Stimulated activated CD8-positive, alpha-beta memory T cell treated with anti-CD3 and anti-CD28 coated beads, Interleukin-7, amount 100 ng/mL, for 48 hours (primary cell): ENCODE measurements around the gene IGFBP6.

Experiments used
- DNase-seq, 2 donors: peaks; one replicate each; pipeline ENCODE4 v3.0.0-alpha.2; 2020; ENCODE audit warnings: low read depth in 1 of 2; ENCODE audit errors: extremely low read depth in 1 of 2

The IGFBP6 gene, protein sequence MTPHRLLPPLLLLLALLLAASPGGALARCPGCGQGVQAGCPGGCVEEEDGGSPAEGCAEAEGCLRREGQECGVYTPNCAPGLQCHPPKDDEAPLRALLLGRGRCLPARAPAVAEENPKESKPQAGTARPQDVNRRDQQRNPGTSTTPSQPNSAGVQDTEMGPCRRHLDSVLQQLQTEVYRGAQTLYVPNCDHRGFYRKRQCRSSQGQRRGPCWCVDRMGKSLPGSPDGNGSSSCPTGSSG

DNA sequence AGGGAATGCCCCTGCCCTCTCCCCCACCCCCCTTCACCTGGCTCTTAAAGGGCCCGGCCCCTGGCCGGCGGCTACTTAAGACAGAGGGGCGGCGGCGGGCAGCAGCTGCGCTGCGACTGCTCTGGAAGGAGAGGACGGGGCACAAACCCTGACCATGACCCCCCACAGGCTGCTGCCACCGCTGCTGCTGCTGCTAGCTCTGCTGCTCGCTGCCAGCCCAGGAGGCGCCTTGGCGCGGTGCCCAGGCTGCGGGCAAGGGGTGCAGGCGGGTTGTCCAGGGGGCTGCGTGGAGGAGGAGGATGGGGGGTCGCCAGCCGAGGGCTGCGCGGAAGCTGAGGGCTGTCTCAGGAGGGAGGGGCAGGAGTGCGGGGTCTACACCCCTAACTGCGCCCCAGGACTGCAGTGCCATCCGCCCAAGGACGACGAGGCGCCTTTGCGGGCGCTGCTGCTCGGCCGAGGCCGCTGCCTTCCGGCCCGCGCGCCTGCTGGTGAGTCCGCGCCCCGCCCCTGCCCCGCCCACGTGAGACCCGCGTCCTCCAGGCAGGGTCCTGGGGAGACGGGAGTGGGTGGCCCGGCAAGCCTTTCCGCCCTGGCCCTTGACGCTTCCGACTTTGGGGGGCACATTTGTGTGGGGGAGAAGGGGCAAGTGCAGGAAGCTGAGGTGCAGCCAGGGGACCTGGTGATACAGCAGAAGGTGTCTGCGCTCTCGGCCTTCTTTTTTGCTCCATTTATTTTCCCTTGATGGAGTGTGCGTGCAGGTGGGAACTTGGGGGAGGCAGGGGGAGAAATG is at the start of gene IGFBP6:
Gene IGFBP6 (plus strand): TSS at position 104 of the 790 bp plus-strand sequence. CDS start 51 bp downstream, at position 155.
- DNase-seq, result peak; percentile 39 to 46

DNA sequence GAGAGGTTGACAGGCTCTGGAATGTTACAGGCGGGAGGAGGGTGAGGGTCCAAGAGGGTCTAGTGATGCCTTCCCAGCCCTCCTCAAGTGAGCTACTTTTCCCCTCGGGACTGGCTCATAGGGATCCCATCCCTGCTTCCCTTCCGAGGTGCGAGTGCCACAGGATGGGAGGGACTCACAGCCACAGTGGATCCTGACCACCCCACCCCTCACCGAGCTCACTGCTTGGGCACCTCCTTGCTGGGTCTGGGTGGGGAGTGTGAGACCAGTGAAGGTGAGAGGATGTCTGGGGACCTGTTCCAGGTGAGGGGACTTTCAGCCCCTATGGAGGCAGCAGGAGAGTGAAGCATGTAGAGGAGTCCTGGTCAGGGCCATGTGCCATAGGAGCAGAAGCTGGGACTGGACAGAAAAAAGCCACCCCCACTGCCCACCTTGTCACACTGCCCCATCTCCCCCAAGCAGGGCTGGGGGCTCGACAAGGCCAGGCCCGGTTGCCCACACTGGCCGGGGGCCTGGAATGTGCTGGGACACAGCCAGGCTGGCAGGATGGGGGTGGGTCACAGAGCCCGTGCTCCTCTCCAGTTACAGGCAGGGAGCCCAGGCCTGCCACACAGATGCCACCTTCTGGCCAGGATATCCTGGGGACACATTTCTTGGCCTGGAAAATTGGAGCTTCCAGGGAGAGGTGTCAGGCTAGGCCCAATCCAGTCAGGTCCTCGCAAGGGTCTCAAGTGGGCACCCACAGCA is 49.3 kb upstream of the IGFBP6 start:
- DNase-seq, result no peak

DNA sequence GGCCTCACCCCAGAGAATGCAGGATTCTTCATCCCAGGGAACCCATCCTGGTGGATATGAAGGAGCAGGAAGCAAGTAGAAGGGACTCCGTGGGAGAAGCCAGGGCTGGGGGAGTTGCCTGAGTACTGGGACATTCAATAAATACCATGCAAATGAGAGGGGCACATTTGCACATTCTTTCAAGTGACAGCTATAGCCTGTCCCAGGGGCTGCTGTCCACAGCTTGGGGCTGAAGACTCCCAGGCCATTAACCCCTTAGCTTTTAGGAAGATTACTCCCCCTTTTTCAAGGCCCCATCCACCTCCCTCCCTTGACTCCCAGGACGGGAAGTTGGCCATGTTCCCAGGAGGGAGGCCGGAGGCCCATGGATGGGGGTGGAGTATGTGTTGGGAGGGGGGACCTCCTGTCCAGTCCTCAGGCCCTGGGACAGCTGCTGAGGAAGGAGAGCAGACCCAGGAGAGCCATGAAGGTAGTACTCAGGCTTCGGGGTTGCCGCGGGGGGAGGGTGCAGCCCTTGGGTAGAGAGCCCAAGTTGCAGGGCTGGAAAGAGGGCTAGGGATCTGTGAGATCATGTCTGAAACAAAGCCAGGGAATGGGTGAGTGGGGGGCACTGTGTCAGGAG is 48.6 kb upstream of the IGFBP6 start:
- DNase-seq, result no peak

DNA sequence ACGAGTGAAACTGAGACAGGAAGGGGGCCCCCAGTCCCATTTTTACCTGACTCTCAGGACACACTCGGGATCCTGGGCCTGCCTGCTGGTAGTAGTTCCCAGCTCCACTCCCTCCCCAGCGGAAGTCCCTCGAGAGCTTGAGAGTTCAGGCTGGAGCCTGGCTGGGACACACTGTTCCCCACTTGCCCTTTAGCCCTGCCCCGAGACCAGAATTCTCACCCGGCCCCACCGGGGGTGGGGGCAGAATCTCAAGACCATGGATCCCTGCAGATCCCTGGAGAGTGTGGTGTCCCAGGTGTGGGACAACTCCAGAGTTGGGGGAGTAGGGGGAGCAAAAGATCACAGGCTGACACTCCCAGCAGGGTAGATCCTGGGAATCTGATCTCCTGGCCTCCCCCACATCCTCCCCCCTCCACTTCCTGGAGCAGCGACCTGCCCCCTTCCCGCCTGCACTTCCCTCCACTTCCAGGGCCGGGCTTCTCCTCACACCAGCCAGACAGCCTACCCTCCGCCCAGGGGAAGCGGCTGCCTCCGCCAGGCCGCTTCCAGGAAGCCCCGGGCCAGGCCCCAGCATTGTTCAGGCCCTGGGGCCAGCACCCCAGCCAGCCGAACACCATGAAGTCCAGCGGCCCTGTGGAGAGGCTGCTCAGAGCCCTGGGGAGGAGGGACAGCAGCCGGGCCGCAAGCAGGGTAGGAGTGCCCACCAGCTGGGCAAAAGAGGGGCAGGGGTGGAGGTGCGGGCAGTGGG is 47.7 kb upstream of the IGFBP6 start, which contains the start of gene TNS2:
Gene TNS2 (plus strand): TSS at position 495 of the 748 bp plus-strand sequence. CDS start 121 bp downstream, at position 616.
- no peak for DNase-seq

DNA sequence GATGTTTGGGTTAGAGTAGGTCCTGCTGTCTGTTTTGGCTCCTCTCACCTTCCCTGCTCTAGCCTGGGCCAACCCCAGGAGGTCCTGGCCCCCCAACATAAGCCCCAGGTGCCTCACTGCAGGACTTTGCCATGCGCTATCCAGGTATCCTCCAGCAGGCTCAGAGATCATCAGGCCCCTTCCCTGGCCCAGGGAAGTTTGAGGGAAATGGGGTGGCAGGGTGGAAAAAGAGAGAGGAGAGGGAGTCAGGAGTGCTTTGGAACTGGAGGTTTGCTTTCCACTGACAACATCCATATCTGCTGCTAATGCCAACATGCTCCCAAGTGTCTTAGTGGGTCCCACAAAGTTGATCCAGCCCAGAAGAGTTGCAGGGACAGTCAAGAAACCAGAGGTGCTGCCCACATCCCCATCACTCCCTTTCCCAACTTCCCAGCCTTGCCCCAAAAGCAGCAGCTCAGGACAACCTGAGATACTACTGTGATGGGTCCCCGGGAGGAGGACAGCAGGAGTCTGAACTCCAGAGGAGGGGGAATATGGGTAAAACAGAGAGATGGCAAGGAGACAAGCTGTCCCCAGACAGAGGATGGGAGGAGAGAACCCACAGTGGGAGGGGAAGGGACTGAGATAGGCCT is 46.9 kb upstream of the IGFBP6 start:
- no peak for DNase-seq

DNA sequence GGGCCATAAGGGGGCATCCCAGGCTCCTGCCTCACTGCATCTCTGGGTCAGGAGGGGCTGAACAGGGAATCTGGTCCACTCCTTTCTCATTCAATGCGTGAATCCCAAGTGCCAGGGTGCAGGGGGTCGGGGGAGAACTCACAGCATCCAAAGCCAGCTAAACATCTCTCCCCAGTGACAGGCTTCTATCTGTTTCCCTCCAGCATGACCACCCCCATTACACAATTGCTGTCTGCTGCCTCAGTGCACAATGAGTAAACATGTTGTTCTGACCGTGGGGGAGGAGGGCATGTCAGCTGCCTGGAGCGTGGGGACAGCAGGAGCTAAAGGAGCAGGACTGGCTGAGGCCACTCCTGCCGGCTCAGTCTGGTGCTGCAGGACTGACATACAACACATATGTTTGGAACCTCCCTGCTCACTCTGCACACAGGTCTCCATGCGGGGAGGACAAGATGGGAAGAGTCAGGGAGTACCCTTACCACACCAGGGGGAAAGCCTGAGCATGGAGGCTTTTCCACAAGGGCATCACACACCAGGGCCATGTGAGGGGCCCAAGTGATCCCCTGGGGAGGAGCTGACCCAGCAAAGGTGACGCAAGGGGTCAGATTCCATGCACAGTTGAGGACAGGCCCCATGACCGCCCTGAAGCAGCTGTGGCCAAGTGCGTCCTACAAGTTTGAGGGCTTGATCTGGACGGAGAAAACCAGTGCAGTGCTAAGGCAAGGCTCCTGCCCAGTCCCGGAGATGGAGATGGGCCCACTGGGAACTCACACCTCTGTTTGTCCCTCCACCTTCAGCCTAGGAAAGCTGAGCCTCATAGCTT is 46.2 kb upstream of the IGFBP6 start:
- no peak for DNase-seq

DNA sequence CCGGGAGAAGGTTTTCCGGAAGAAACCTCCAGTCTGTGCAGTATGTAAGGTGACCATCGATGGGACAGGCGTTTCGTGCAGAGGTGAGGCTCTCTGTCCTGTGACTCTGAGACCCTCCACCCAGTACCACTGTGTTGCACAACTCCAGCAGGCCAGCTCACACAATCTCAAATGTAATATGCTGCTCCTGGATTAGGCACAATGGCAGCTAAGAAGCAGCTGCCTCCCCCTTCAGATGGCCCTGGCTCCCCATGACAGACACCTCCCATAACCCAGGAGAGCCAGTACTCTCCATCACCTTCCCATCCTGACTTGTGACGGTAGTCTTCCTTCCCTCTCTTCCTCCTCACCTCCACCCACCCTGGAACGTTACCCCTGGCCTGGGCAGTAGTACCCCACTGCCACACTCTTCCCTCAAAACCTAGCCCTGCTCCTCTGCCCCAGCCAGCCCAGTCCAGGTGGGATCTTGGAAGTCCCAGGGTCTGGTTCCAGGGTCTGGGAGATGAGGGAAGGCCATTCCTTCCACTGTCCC is 45.5 kb upstream of the IGFBP6 start:
- DNase-seq, result no peak

DNA sequence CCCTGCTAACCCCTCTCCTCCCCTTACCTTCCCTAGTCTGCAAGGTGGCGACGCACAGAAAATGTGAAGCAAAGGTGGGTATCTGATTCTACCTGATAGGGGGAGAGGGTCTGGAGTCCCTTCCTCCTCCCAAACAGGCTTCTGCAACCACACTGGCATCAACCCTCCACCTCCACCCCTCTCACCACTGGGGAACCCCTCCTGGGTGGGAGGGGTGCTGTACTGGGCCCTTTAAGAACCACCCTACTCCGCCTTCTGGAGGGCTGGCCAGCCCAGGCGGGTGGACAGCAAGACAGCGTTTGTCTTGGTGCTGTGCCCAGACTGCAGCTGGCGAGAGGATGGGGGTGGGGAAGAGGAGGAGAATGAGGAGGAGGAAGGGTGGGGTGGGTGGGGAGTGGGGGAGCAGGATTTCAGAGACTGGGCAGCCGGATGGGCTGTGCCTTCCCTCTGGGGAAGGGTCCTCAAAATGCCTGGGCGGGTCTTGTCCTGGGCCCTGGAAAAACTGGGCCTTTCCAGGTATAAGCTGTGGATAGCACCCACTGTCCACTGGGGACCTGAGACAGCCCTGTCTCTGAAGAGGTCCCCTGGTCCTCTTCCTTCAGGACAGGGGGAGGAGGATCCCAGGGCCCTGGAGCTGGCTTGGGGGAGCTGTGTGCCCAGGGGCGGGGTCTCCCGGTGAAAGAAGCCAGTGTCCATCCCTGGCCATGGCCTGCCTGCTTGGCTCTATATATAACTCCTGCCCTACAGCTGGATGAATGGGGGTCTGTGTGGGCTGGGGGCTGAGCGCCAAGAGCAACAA is 44.8 kb upstream of the IGFBP6 start:
- DNase-seq, result no peak

DNA sequence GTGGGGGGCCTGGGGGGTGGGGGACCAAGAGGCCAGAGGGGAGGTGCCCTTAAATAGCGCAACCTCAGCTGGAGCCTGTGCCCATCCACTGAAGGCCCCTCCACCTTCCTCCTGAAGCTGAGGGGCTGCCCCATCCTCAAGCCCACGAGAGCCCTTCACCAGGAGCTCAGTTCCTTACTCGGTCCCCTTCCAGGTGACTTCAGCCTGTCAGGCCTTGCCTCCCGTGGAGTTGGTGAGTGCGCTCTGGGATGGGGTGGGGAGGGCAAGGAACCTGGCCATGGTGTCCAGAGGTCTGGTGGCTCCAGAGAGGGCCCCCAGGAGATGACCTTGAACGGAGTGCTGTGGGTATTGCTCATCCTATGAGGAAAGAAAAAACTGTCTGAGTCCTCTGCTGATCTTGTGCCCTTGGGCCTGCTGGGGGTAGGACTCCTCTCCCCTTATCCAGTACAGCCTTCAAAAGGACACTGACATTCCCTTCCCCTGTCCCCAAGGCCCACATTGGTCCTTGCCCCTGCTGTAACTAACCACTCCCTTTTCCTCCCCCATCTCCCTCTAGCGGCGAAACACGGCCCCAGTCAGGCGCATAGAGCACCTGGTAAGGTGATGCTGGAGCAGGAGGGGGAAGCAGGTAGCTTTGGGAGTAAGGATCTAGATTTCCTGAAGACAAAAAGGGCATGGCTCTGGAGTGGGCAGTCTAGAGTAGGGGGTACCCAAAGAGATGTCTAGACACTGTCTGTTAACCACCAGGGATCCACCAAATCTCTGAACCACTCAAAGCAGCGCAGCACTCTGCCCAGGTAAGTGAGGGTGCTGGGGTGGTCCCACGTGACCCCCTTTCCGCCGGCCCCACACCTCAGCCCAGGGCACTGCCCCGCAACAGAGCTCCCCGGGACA is 44.0 kb upstream of the IGFBP6 start:
- peak in 1 of 2 donors; percentile 24 for DNase-seq

DNA sequence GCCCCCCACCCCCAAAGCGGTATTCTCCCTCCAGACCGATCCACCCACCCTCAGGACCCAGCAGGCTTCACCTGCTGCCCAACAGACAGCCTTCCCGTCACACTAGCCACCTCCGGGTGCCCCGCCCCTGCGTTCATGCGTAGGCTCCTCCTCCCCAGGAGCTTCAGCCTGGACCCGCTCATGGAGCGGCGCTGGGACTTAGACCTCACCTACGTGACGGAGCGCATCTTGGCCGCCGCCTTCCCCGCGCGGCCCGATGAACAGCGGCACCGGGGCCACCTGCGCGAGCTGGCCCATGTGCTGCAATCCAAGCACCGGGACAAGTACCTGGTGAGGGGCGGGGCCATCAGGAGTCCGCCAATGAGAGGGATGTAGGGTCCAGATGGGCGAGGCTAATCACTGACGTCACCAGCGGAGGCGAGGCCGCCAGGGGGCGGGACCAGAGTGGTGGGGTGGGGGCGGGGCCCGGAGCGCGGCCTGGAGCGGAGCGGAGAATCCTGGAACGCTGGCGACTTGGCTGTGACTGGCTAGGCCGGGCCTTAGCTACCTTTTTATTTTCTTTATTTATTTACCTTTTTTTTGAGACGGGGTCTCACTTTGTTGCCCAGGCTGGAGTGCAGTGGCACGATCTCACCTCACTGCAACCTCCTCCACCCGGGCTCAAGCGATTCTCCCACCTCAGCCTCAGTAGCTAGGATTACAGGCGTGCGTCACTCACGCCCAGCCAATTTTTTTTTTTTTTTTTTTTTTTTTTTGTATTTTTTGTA is 43.2 kb upstream of the IGFBP6 start:
- DNase-seq, result peak; percentile 71 to 91

DNA sequence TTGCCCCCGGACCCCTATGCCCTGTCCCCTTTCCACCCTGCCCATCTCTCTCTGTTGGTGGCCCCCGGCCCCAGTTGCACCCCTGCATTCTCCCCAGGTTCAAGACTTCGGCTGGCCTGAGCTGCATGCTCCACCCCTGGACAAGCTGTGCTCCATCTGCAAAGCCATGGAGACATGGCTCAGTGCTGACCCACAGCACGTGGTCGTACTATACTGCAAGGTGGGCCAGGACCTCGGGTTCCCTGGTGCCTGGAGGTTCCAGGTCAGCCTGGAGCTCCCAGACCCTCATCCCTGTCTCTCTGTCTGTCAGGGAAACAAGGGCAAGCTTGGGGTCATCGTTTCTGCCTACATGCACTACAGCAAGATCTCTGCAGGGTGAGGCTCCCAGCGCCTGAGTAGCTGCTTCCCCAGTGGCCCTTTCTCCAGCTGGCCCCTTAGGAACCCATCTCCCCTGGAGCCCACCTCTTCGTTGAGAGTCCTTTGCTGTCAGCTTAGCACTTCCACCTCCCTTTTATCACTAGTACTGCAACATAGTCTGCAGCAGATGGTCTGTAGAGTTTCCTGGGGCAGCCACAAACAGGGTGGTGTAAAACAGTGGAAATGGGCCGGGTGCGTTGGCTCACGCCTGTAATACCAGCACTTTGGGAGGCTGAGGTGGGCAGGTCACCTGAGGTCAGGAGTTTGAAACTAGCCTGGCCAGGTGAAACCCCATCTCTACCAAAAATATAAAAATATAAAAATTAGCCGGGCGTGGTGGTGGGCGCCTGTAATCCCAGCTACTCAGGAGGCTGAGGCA is 41.8 kb upstream of the IGFBP6 start:
- no peak for DNase-seq

DNA sequence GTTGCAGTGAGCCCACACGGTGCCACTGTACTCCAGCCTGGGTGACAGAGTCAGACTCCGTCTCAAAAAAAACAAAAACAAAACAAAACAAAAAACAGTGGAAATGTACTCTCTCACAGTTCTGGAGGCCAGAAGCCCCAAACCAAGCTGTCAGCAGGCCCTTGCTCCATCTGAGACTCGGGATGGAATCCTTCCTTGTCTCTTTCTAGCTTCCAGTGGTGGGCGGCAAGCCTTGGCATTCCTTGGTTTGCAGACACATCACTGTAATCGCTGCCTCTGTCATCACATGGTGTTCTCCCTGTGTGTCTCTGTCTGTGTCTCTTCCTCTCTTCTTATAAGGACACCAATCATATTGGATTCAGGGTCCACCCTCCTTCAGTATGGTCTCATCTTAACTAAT is 41.2 kb upstream of the IGFBP6 start:
- no peak for DNase-seq

DNA sequence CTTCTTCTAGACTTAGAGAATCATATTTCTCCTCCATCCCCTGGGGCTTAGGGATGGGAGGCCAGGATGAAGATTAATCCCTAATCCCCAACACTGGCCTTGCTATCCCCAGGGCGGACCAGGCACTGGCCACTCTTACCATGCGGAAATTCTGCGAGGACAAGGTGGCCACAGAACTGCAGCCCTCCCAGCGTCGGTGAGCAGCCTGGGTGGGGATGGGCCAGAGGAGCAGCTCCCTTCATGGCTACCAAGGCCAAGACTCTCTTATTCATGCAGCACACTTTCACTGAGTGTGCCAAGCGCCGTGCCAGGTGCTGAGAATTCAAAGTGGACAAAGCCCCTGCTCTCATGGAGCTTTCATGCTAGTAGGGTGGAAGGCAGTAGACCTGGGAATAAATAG is 40.6 kb upstream of the IGFBP6 start:
- no peak for DNase-seq

DNA sequence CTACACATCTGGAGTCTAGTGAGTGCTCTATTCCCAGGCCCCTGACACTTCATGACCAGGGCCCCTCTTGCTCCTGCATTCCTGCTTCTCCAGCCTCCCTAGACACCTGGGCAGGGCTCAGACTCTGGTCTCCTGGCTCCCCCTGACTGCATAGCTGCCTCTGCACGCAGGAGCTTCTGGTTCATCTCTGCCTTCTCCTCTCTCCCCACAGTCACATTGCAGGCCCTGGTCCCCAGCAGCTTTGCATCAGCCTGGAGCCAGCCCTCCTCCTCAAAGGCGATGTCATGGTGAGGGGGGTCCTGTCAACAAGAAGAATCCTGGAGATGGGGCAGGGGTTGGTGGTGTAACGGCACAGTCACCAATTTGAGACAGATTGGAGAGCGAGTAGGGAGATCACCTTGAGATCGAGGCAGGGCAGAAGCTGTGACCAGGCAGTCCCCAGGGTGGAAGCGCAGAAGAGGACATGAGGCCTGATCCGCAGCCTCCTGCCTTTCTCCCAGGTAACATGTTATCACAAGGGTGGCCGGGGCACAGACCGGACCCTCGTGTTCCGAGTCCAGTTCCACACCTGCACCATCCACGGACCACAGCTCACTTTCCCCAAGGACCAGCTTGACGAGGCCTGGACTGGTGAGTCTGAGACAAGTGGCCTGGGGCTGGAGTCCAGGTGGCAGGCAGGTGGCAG is 39.5 kb upstream of the IGFBP6 start:
- DNase-seq, result no peak
